Iris pigment epithelial cell (primary cell): ENCODE data around the gene CERS4.
"Not testable (repeated sequence)": the region's sequence is repeated elsewhere in the genome, so short reads cannot be mapped to it uniquely, and the experiment has no call there.

Experiments used
- DNase-seq: peaks from one replicate; pipeline ENCODE4 v3.0.0-alpha.2; 2011; ENCODE audit warnings: low read depth

The CERS4 gene

DNA sequence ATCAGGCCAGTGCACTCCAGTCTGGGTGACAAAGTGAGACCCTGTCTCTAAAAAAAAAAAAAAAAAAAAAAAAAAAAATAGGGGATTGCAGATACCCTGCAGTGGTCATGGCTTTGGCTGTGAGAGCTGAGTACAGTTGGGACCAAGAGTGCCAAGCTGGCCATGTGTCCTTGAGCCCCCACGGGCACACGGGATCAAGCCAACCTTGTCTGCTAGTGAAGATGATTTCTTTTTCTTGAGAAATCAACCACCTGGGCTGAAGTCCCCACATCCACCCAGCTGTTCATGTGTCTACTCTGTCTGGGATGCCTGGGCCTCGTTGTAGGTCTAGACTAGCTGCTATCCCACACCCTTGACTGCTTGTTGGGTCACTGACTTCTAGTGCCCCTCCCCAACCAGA lies 34.0 kb downstream of the CERS4 start:
- DNase-seq, result no peak

- DNase-seq, result no peak
These were observed 35.3 kb downstream of the CERS4 start for GRCh38 chr19:8244442-8244841.

- DNase-seq, result no peak
These were observed 37.0 kb downstream of the CERS4 start for GRCh38 chr19:8245869-8246835.

DNA sequence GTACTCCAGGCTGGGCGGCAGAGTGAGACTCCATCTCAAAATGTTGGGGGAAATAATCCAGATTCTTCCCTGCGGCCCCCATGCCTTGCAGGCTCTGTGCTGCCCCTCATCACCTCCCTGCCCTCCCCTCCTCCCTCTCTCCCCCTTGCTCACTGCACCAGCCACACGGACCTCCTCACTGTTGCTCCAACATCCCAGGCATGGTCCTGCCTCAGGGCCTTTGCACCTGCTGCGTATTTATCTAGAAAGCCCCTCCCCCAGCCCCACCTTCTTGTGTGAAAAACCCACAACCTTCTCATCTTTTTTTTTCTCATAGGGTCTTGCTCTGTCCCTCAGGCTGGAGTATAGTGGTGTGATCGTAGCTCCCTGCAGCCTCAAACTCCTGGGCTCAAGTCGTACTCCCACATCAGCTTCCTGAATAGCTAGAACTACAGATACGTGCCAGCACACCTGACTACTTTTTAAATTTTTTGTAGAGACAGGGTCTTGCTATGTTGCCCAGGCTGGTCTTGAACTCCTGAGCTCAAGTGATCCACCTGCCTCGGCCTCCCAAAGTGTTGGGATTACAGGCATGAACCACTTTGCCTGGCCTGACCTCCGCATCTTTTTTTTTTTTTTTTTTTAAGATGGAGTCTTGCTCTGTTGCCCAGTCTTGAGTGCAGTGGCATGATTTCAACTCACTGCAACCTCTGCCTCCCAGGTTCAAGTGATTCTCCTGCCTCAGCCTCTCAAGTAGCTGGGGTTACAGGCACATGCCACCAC lies 38.1 kb downstream of the CERS4 start:
- not testable (repeated sequence) for DNase-seq

GRCh38 chr19:8248348-8249328 lies 39.5 kb downstream of the CERS4 start:
- DNase-seq, result no peak

DNA sequence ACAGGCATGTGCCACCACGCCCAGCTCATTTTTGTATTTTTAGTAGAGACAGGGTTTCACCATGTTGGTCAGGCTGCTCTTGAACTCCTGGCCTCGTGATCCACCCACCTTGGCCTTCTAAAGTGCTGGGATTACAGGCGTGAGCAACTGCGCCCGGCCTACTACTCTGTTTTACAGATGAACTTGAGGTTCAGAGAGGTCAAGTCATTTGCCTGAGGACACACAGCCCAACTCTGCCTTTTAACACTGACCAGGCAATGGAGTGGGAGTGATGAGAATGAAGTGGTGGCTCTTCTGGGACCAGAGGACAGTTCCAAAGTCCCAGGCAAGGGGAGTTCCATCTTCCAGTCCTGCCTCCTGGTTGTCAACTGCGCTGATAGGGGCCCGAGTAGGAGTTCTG lies 41.4 kb downstream of the CERS4 start:
- no peak for DNase-seq

GRCh38 chr19:8251025-8251472 lies 41.9 kb downstream of the CERS4 start:
- no peak for DNase-seq

GRCh38 chr19:8252922-8253589 lies 43.9 kb downstream of the CERS4 start:
- peak; percentile 60 for DNase-seq

DNA sequence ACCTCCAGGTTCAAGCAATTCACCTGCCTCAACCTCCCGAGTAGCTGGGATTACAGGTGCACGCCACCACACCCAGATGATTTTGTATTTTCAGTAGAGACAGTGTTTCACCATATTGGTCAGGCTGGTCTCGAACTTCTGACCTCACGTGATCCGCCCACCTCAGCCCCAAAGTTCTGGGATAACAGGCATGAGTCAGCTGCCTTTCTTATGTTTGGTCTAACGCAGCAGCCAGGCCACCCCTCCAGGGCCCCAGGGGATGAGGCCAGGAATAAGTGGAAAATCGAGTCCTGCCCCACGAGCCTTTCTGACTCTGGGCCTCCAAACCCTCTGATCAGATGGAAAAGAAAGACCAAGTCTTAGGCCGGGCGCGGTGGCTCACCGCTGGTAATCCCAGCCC lies 44.5 kb downstream of the CERS4 start:
- DNase-seq, result peak; percentile 31

- no peak for DNase-seq
These were observed 45.3 kb downstream of the CERS4 start for GRCh38 chr19:8254286-8255001.

DNA sequence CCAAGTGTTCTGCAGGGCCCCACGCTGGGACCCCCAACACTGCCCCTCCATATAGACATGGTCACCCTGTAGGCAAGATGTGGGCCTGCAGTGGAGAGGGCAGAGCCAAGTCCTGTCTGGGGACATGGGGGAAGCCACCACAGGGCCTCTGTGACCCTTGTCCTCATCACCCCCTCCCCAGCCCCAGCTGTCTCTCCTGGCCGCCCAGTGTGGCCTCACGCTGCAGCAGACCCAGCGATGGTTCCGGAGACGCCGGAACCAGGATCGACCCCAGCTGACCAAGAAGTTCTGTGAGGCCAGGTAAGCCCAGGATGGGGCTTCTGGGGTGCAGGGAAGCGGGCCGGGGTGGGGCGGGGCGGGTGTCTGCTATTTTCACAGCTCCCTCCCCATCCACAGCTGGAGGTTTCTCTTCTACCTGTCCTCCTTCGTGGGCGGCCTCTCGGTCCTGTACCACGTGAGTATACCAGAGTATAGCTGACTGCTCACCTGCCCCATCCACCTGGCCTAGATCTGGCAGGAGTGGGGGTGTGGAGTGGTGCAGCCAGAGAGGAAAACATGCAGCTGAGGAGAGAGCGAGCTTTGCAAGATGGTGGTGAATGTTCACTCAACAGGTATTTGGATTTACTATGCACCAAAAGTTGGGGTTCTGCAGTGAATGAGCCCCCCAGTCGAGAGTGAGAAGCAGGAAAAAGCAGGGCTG lies 46.4 kb downstream of the CERS4 start:
- no peak for DNase-seq

GRCh38 chr19:8256276-8257051 lies 47.3 kb downstream of the CERS4 start:
- DNase-seq, result no peak

DNA sequence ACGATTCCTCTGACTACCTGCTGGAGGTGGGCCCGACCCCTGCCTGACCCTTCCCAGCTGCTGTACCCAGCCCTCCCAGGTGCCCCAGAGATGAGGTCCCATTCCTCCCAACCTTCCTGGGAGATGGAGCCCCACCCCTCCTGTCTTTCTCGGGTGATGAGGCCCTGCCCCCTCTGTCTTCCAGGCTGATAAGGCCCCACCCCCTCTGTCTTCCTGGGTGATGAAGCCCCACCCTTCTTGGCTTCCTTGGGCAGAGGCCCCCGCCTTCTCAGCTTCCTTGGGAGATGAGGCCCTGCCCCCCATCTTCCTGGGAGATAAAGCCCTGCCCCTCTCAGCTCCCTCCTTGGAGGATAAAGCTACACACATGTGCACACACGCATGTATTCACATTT lies 47.9 kb downstream of the CERS4 start:
- DNase-seq, result no peak

GRCh38 chr19:8259142-8259921 lies 50.2 kb downstream of the CERS4 start:
- DNase-seq, result no peak

- DNase-seq, result no peak
These were observed 50.7 kb downstream of the CERS4 start for GRCh38 chr19:8259922-8260247.

GRCh38 chr19:8261347-8261746 lies 52.2 kb downstream of the CERS4 start:
- DNase-seq, result no peak

DNA sequence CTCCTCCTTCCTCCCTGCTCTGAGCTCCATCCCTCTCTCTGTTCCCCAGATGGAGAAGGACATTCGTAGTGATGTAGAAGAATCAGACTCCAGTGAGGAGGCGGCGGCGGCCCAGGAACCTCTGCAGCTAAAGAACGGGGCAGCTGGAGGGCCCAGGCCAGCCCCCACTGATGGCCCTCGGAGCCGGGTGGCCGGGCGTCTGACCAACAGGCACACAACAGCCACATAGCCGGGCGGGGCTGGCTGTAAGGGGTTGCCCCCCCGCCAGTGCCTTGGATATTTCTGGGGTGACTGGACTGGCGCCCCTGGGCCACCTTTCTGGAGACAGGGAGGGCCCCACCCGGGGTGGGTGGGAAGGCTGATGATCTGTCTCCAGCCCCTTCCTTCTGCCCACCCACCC lies 52.7 kb downstream of the CERS4 start:
- no peak for DNase-seq

DNA sequence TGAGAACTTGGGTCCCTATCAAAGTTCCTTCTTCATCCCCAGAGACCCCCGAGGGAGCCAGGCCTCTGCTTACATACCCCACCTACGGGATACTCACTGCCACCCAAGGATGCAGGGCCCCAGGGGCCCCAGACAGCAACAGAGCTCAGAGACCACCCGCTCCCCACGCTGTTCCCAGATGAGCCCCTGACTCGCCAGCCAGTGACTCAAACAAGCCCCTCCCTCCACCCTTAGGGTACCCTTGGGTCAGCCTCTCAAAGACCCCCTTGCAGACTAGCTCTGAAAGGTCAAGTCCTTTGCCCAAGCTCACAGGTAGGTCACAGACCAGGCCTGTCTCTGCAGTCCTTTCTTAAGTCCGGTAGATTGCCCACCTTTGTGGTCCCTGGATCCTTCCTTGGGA lies 53.3 kb downstream of the CERS4 start:
- DNase-seq, result no peak

DNA sequence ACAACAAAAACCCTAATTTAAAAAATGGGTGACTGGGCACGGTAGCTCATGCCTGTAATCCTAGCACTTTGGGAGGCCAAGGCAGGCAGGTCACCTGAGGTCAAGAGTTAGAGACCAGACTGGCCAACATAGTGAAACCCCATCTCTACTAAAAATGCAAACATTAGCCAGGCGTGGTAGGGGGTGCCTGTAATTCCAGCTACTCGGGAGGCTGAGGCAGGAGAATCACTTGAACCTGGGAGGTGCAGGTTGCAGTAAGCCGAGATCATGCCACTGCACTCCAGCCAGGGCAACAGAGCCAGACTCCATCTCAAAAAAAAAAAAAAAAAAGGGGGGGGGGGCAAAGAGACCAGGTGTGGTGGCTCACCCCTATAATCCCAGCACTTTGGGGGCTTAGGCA lies 55.1 kb downstream of the CERS4 start:
- not testable (repeated sequence) for DNase-seq
